ENCODE measurements around the gene MLLT3.

GRCh38 chr9:20355022-20355421 is 267.3 kb downstream of the MLLT3 start:
- TF ChIP-seq CTCF (IDR thresholded peaks at IDR 0.05; ENCODE audit: low read depth, low read length) (no peak), EZH2phosphoT487 (IDR thresholded peaks at IDR 0.05; ENCODE audit: low read depth) (no peak)

All from OCI-LY3 (cell line).